SU-DHL-6 (cell line): ENCODE data around the gene MBNL1.

Experiments
- CTCF ChIP-seq: fragments of 200-600 bp; sonication (generic); IDR thresholded peaks from one replicate; pipeline ENCODE4 v1.5.1; 2017; ENCODE audit warnings: antibody characterized with exemption, mild to moderate bottlenecking, low read length, moderate library complexity; ENCODE audit not compliant: insufficient read depth, poor library complexity, severe bottlenecking
- EZH2phosphoT487 ChIP-seq: fragments of 200-600 bp; sonication (generic), shearing (Covaris generic); conservative IDR thresholded peaks from 2 replicates; pipeline ENCODE4 v1.6.1; 2018; ENCODE audit warnings: mild to moderate bottlenecking, antibody characterized with exemption, low read length, moderate library complexity, mixed read lengths

GRCh38 chr3:152355744-152356665 is 87.3 kb downstream of the MBNL1 start:
- no peak for TF ChIP-seq CTCF
- TF ChIP-seq EZH2phosphoT487 = no peak
